WERI-Rb-1 (cell line): ENCODE measurements around the gene XKR3.

Source experiments
- DNase-seq: peaks from one replicate; pipeline ENCODE4 v3.0.0-alpha.2; 2020
- H3K27ac ChIP-seq: fragments of 250-450 bp; sonication (Bioruptor Pico); 2 replicates; pipeline ENCODE4 v1.5.1; 2020; ENCODE audit warnings: mild to moderate bottlenecking, moderate library complexity
- H3K27me3 ChIP-seq: fragments of 250-450 bp; sonication (Bioruptor Pico); 2 replicates; pipeline ENCODE4 v1.5.1; 2021; ENCODE audit warnings: mild to moderate bottlenecking, low read depth, moderate library complexity; ENCODE audit not compliant: insufficient read depth, severe bottlenecking
- H3K36me3 ChIP-seq: fragments of 250-450 bp; sonication (Bioruptor Pico); 2 replicates; pipeline ENCODE4 v1.5.1; 2020; ENCODE audit warnings: mild to moderate bottlenecking, moderate library complexity
- H3K4me3 ChIP-seq: 2 replicates; pipeline ENCODE4 v1.5.1; 2011; ENCODE audit warnings: low read depth, mild to moderate bottlenecking, control low read depth, low read length
- H3K9me3 ChIP-seq: fragments of 250-450 bp; sonication (Bioruptor Pico); 2 replicates; pipeline ENCODE4 v1.5.1; 2021; ENCODE audit warnings: mild to moderate bottlenecking, moderate library complexity; ENCODE audit not compliant: severe bottlenecking
- TF ChIP-seq, protein P1 (sequence below): IDR thresholded peaks from 2 replicates; pipeline ENCODE4 v1.5.1; 2011; ENCODE audit warnings: low read depth, mild to moderate bottlenecking, control low read depth, inconsistent platforms, low read length

Gene XKR3

DNA sequence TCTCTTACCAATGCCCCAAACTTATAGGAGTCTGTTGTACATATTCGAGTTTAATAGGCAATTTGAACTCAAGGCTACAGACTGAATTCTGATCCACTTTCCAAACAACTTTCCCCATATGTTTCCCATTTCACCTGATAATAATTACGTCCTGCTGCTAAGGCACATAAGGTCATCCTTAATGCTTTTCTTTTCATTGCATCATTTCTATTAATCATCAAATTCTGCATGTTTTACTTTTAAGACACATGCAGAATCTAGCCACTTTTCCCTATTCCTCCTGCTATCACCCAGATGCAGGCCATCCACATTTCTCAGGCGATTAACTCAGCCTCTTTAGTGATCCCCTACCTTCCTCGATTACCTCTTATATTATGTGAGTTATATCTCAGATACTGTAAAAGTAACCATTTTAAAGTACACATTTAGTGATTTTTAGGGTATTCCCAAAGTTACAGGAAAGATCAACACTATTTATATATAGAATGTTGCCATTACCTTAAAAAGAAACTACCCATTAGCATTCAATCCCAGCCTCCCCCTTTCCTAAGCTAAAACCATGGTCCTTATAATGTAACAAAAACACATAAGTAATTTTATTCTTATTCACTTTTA lies 14.9 kb downstream of the XKR3 start:
- TF ChIP-seq, protein P1, sequence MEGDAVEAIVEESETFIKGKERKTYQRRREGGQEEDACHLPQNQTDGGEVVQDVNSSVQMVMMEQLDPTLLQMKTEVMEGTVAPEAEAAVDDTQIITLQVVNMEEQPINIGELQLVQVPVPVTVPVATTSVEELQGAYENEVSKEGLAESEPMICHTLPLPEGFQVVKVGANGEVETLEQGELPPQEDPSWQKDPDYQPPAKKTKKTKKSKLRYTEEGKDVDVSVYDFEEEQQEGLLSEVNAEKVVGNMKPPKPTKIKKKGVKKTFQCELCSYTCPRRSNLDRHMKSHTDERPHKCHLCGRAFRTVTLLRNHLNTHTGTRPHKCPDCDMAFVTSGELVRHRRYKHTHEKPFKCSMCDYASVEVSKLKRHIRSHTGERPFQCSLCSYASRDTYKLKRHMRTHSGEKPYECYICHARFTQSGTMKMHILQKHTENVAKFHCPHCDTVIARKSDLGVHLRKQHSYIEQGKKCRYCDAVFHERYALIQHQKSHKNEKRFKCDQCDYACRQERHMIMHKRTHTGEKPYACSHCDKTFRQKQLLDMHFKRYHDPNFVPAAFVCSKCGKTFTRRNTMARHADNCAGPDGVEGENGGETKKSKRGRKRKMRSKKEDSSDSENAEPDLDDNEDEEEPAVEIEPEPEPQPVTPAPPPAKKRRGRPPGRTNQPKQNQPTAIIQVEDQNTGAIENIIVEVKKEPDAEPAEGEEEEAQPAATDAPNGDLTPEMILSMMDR, result no peak
- Histone ChIP-seq H3K9me3 (no peaks in the 10 kb centered on the region), H3K27me3 (peaks cover 47% of the 10 kb centered on the region), H3K36me3 (no peaks in the 10 kb centered on the region), H3K27ac (no peak overlapping the region), H3K4me3 (no peak overlapping the region)
- DNase-seq, result no peak

DNA sequence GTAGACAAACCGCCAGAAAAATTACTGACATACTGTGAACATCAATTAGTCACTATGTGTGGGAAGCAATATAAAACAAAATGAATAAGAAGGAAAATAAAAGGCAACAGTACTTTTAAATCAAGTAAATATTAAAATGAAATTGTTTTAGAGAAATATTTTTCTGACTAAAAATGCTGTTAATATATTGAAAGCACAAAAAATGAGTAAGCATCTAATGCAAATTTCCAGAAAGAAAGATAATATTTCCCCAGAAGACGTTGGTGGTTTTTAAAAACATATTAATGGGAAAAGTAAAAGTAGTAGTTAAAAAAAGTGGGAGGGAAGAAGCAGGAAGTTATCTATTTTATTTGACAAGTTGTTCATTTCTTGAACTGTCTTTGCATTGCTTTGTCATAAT lies 16.5 kb downstream of the XKR3 start:
- no peak for DNase-seq
- TF ChIP-seq, protein P1, result no peak
- Histone ChIP-seq H3K4me3 (no peak overlapping the region), H3K36me3 (no peaks in the 10 kb centered on the region), H3K9me3 (no peaks in the 10 kb centered on the region), H3K27ac (no peak overlapping the region), H3K27me3 (peaks cover 47% of the 10 kb centered on the region)

DNA sequence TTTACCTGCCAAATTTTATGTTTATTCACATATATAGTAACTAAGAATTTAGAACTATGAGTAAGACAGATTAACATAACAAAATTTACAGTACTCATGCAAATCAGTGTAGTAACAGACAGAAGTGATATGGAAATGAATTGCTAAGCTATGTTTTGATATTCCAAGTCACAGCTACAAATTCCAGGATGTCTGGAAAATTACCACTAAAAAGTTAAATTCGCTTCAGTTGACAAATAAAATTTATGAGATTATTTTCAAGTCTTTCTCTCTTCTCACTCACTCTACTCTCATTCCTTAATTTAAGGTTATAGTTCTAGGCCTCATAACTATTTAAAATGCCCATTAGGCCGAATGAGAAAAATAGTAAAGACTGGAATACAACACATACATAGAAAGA lies 18.1 kb downstream of the XKR3 start:
- no peaks in the 10 kb centered on the region for H3K36me3 ChIP-seq
- H3K4me3 ChIP-seq, result no peak overlapping the region
- H3K27ac ChIP-seq, result no peak overlapping the region
- peaks cover 44% of the 10 kb centered on the region for H3K27me3 ChIP-seq
- H3K9me3 ChIP-seq, result no peaks in the 10 kb centered on the region
- DNase-seq, result no peak
- TF ChIP-seq, protein P1, result no peak

DNA sequence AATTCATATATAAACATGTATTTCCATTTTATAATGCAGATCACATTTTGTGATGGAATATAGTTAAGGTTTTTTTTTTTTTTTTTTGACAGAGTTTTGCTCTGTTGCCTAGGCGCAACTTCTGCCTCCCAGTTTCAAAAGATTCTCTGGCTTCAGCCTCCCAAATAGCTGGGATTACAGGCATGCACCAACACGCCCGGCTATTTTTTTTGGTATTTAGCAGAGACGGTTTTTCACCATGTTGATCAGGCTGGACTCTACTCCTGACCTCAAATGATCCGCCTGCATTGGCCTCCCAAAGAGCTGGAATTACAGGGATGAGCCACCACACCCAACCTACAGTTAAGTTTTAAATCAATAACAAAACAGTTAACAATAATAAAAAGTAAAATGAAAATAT lies 18.8 kb downstream of the XKR3 start:
- TF ChIP-seq, protein P1, result no peak

DNA sequence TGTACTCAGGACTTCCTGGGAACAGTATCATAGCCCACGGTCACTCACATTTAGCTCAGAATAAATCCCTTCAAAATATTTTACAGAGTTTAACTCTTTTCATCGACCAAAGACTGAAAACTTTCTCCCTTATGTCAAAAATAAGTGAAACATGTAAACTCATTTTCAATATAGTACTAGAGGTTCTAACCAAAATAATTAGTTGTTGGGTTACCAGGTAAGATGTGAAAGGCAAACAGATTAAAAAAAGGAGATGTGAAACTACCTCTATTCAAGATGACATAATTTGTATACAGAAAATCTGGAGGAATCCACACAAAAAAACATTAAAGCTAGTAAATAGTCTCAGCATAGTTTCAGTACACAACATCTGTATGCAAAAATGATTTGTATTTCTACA lies 20.3 kb downstream of the XKR3 start:
- TF ChIP-seq, protein P1, result no peak
- Histone ChIP-seq H3K27ac (no peak overlapping the region), H3K4me3 (no peak overlapping the region), H3K27me3 (peaks cover 44% of the 10 kb centered on the region), H3K9me3 (no peaks in the 10 kb centered on the region), H3K36me3 (no peaks in the 10 kb centered on the region)
- DNase-seq, result no peak

More for the DNA sequence above, 18.8 kb downstream of the XKR3 start:
- H3K4me3 ChIP-seq, result no peak overlapping the region
- no peak overlapping the region for H3K27ac ChIP-seq
- no peaks in the 10 kb centered on the region for H3K36me3 ChIP-seq
- H3K27me3 ChIP-seq, result peaks cover 40% of the 10 kb centered on the region
- H3K9me3 ChIP-seq, result no peaks in the 10 kb centered on the region
- no peak for DNase-seq
